NT2/D1 (cell line): ENCODE results near the gene MAGEA11.
"Not testable (repeated sequence)": the region's sequence is repeated elsewhere in the genome, so short reads cannot be mapped to it uniquely, and the experiment has no call there.

Experiments
- DNase-seq: peaks from one replicate; pipeline ENCODE4 v3.0.0-alpha.2; 2011; ENCODE audit warnings: low read depth, low spot score
- H3K27me3 ChIP-seq: 2 replicates; pipeline ENCODE4 v1.6.0; 2011; ENCODE audit warnings: mild to moderate bottlenecking; ENCODE audit not compliant: insufficient read length, insufficient read depth
- H3K36me3 ChIP-seq: 2 replicates; pipeline ENCODE4 v1.6.1; 2011; ENCODE audit warnings: mild to moderate bottlenecking, low read length, mixed read lengths; ENCODE audit not compliant: insufficient read depth, insufficient read length
- H3K4me1 ChIP-seq: 2 replicates; pipeline ENCODE4 v1.5.1; 2011; ENCODE audit not compliant: insufficient read depth, insufficient read length
- H3K4me3 ChIP-seq: 2 replicates; pipeline ENCODE4 v1.5.1; 2011; ENCODE audit warnings: low read depth; ENCODE audit not compliant: insufficient read length
- H3K9ac ChIP-seq: 2 replicates; pipeline ENCODE4 v1.6.0; 2011; ENCODE audit warnings: low read depth; ENCODE audit not compliant: insufficient read length
- H3K9me3 ChIP-seq: 2 replicates; pipeline ENCODE4 v1.5.1; 2011; ENCODE audit warnings: mild to moderate bottlenecking, low read length; ENCODE audit not compliant: insufficient read depth
- SUZ12 ChIP-seq: IDR thresholded peaks from 2 replicates; pipeline ENCODE4 v1.6.1; 2011; ENCODE audit not compliant: insufficient read length, insufficient read depth; ENCODE audit errors: extremely low read depth
- YY1 ChIP-seq: IDR thresholded peaks from 2 replicates; pipeline ENCODE4 v1.6.1; 2011; ENCODE audit not compliant: insufficient read length, insufficient read depth
- ZNF274 ChIP-seq: IDR thresholded peaks from 2 replicates; pipeline ENCODE4 v1.6.1; 2011; ENCODE audit warnings: mild to moderate bottlenecking, low read depth, low read length

Gene MAGEA11

DNA sequence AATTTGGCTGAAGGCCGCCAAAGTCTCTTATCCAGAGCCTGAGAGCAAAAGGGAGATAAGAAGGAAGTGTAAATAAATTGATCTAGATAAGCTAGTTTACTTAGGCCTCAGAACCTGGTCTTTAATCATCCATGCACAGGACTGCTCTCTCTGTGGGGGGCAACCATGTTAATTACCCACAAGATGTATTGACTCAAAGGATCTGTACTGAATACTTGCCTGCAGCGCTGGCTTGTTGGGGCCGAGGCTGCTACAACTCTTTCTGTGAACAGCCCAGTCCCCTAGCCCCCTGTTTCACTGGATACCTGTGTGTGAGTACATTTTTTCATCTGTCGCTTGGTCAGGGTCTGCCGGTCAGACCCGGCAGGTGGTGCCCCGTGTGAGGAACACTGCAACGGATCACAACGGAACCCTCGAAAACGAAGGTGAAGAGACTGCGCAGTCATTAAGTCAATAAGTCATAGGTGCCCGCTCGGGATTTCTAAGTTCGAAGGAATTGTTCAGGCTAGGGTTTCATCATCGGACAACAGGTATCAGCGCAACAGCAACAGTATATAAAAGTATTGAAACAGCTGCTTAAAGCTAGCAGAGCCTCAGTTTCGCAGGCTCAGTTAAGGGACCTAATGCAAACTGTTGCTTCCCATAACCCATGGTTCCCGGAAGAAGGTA is 8.3 kb downstream of the MAGEA11 start:
- TF ChIP-seq ZNF274 (no peak), YY1 (no peak), SUZ12 (no peak)
- no peak overlapping the region for H3K9ac ChIP-seq
- H3K9me3 ChIP-seq = no peaks in the 10 kb centered on the region
- H3K36me3 ChIP-seq = no peaks in the 10 kb centered on the region
- DNase-seq = no peak
- no peaks in the 10 kb centered on the region for H3K4me1 ChIP-seq
- H3K27me3 ChIP-seq = no peaks in the 10 kb centered on the region
- H3K4me3 ChIP-seq = no peak overlapping the region

DNA sequence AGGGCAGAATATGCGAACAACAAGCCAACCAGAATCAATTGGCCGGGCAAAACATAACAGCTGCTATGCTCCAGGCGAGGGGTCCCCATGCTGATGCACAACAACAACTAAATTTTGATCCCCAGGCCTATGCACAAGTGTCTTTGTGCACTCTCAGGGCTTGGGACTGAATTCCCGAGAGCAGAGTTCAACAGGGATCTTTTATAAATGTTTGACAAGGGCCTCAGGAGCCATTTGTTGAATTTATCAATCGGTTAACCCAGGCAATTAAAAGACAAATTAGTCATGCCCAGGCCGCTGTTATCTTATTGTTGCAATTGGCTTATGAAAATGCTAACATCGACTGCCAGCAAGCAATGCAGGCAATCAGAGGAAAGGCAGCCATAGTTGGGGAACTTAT is 9.4 kb downstream of the MAGEA11 start:
- H3K27me3 ChIP-seq, H3K9me3 ChIP-seq, H3K36me3 ChIP-seq, H3K4me1 ChIP-seq, H3K4me3 ChIP-seq, DNase-seq, H3K9ac ChIP-seq: not testable (repeated sequence)

DNA sequence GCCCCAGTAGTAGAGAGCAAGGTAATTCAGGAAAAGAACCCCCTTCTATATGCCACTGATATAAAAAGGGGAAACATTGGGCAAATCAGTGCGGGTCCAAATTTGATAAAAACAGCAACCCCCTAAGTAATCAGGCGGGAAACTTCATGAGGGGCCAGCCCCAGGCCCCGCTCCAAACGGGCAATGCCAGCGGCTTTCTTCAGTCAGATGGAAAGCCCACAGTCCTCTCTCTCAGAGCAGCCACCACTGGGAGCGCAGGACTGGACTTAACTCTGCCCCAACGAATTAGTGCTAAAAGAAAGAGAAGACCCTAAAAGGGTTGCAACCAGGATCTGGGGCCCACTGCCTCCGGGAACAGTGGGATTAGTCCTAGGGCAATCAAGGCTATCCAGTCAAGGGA is 9.9 kb downstream of the MAGEA11 start:
- H3K9me3 ChIP-seq = no peaks in the 10 kb centered on the region
- no peak for DNase-seq
- no peak overlapping the region for H3K4me3 ChIP-seq
- no peaks in the 10 kb centered on the region for H3K27me3 ChIP-seq
- no peaks in the 10 kb centered on the region for H3K36me3 ChIP-seq
- TF ChIP-seq YY1 (no peak), ZNF274 (no peak), SUZ12 (no peak)
- H3K4me1 ChIP-seq = no peaks in the 10 kb centered on the region
- no peak overlapping the region for H3K9ac ChIP-seq

DNA sequence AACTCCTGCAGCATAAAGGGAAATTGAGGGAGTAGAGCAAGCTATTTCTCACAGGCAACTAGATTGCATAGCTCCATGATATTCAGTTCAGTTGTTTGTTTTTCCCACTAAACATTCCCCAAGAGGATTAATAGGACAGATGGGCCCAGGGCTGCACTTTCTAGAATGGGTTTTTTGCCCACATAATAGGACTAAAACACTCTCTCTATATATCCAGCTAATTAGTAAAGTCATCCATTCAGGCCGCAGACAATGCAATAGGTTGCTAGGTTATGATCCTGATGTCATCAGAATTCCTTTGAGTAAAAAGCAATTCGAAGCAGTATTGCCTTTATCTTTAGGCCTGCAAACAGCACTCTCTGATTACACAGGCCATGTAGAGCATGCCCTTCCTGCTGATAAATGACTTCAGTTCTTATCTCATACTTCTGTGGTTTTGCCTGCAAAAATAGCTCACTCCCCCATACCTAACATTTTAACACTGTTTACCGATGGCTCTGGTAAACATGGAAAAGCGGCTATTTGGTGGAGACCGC is 11.8 kb downstream of the MAGEA11 start:
- not testable (repeated sequence) for H3K4me1 ChIP-seq, H3K4me3 ChIP-seq, DNase-seq, H3K9me3 ChIP-seq, H3K27me3 ChIP-seq, H3K36me3 ChIP-seq, H3K9ac ChIP-seq

DNA sequence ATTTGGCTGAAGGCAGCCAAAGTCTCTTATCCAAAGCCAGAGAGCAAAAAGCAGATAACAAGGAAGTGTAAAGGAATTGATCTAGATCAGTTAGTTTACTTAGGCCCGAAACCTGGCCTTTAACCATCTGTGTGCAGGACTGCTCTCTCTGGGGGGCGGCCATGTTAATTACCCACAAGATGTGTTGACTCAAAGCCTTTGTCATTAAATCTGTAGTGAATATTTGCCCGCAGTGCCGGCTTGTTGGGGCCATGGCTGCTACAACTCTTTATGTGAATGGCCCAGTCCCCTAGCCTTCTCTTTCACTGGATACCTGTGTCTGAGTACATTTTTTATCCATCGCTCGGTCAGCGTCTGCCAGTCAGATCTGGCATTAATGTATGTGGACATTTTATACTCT is 15.4 kb downstream of the MAGEA11 start:
- H3K9me3 ChIP-seq, H3K9ac ChIP-seq, H3K4me3 ChIP-seq, H3K27me3 ChIP-seq, H3K36me3 ChIP-seq, H3K4me1 ChIP-seq, DNase-seq: not testable (repeated sequence)

DNA sequence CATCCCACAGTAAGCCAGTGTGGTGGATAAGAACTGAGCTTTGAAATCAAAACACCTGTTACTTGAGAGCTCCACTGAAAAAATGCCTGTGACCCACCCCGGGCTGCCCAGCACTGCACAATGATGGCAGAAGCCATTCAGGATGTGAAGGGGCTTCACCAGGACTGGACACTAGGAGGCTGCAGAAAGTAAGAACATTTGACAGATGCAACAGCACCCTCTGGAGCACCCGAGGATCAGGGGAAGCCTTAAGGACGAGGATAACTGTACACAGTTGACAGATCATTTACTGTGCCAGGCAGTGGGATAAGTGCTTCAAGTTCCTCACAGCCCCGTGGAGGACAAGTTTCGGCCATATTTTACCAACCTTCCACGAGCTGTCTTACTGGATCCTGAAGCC is 30.4 kb downstream of the MAGEA11 start:
- H3K4me3 ChIP-seq, DNase-seq, H3K9me3 ChIP-seq: not testable (repeated sequence)

DNA sequence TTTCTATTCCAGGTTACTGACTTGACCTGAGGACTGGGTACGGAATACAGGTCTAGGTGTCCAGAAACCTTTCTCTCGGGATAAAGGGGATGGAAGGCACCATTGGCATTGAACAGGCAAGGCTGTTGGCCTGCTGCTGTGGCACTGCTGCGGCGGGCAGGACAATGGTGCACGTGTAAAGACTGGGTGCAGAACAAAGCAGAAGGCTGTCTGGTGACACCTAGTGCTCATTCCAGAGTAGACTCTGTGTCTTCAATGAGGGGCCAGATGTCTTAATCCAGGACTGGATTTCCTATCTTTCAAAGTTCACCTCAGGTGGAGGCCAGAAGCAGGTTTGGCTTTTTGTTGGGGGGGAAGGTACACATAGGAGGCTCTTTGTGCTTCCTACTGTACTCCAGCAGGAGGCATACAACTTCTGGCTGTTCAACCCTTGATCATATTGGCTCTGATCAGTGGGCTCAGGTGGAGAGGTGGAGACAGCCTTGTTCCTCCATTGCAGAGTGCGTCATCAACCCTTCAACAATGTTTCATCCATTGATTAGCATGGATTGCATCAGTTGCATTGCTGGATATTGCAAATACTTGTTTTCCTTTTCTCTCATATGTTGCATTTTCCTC is 34.6 kb downstream of the MAGEA11 start:
- H3K4me3 ChIP-seq, H3K4me1 ChIP-seq, H3K27me3 ChIP-seq, H3K9ac ChIP-seq, H3K9me3 ChIP-seq, H3K36me3 ChIP-seq, DNase-seq: not testable (repeated sequence)

More for the DNA sequence above, 30.4 kb downstream of the MAGEA11 start:
- H3K36me3 ChIP-seq, H3K4me1 ChIP-seq, H3K9ac ChIP-seq, H3K27me3 ChIP-seq: not testable (repeated sequence)

DNA sequence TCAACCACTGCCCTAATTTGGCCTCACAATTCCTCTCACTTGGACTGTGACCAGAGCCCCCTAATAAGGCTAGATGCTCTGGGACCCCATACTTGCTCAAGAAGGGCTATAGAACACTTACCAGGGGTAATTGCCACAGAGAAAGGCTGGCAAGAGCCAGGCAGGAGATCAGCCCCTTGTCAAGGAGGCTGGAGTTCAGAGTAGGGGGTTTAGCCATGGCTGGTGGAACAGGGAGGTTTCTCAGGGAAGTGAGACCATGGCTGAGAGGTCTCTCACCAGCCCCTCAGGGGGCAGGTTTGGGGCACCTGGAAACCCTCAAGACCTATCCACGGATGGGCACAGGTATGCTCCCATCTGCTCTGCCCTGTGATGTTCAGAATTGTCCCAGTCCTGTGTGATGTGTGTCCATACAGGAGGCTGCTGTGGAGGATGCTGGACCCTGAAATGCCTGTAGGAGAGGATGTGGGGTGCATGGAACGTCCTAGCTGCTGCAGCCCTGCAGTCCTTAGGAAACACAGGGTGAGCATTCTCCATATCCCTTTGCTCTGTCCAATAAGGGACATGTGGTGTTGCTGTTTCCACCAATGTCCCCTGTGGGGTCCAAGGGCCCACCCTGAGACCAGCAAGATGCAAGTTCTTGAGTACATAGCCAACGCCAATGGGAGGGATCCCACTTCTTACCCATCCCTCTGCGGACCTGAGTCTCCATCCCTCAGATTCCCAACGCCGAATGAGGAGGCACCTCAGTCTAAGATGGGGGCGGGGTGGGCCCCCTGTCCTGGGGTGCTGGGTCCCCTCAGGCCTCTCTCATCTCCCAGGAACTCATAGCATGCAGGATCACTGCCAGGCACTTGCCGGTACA is 45.6 kb downstream of the MAGEA11 start:
- TF ChIP-seq ZNF274 = no peak
- Histone ChIP-seq H3K4me3 (no peak overlapping the region), H3K9ac (no peak overlapping the region), H3K27me3 (no peaks in the 10 kb centered on the region), H3K36me3 (no peaks in the 10 kb centered on the region), H3K9me3 (no peaks in the 10 kb centered on the region), H3K4me1 (no peaks in the 10 kb centered on the region)
- no peak for DNase-seq
